ENCODE data around the gene PDE2A.

GRCh38 chr11:72647882-72648281, 26.3 kb downstream of the PDE2A start:
- TF ChIP-seq, protein P1, sequence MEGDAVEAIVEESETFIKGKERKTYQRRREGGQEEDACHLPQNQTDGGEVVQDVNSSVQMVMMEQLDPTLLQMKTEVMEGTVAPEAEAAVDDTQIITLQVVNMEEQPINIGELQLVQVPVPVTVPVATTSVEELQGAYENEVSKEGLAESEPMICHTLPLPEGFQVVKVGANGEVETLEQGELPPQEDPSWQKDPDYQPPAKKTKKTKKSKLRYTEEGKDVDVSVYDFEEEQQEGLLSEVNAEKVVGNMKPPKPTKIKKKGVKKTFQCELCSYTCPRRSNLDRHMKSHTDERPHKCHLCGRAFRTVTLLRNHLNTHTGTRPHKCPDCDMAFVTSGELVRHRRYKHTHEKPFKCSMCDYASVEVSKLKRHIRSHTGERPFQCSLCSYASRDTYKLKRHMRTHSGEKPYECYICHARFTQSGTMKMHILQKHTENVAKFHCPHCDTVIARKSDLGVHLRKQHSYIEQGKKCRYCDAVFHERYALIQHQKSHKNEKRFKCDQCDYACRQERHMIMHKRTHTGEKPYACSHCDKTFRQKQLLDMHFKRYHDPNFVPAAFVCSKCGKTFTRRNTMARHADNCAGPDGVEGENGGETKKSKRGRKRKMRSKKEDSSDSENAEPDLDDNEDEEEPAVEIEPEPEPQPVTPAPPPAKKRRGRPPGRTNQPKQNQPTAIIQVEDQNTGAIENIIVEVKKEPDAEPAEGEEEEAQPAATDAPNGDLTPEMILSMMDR (IDR thresholded peaks at IDR 0.05; ENCODE audit: borderline replicate concordance, extremely low read depth, low read length, poor library complexity, severe bottlenecking) = no peak
- no peak for TF ChIP-seq EZH2 (IDR thresholded peaks at IDR 0.05; ENCODE audit: borderline replicate concordance, low read depth, low read length, severe bottlenecking)
